Esophagus muscularis mucosa (tissue), 3 donors: Measurements from ENCODE around the gene SLC39A11.

Experiments
- CTCF ChIP-seq, 3 experiments: fragments of 200-600 bp in 2 of 3; fragments of 450-650 bp in 1 of 3; sonication (generic) in 2 of 3; IDR thresholded peaks; one replicate each; pipeline ENCODE4 v1.5.1; 2017 to 2019; ENCODE audit warnings: antibody characterized with exemption in 3 of 3, mild to moderate bottlenecking in 2 of 3, moderate library complexity in 1 of 3
- POLR2A ChIP-seq: fragments of 450-650 bp; IDR thresholded peaks from one replicate; pipeline ENCODE4 v1.6.1; 2017; ENCODE audit warnings: antibody characterized with exemption, moderate library complexity, mild to moderate bottlenecking, low read depth
- POLR2AphosphoS5 ChIP-seq, 2 donors: sonication (generic); formaldehyde crosslinking; IDR thresholded peaks; one replicate each; pipeline ENCODE4 v1.6.1; 2017; ENCODE audit warnings: antibody characterized with exemption in 2 of 2

GRCh38 chr17:72853440-72854415, 238.8 kb downstream of the SLC39A11 start:
- TF ChIP-seq CTCF (IDR thresholded peaks at IDR 0.05): no peak
- TF ChIP-seq POLR2AphosphoS5 (IDR thresholded peaks at IDR 0.05): no peak
- TF ChIP-seq POLR2A: no peak
